NCI-H146 treated with DMSO at 0.1 percent for 48 hours (cell line): ENCODE data around the gene PVALB.

Source experiments
- DNase-seq: peaks from one replicate; lab custom pipeline; 2025; ENCODE audit not compliant: unreplicated experiment; lab: John Stamatoyannopoulos, UW

The PVALB gene

DNA sequence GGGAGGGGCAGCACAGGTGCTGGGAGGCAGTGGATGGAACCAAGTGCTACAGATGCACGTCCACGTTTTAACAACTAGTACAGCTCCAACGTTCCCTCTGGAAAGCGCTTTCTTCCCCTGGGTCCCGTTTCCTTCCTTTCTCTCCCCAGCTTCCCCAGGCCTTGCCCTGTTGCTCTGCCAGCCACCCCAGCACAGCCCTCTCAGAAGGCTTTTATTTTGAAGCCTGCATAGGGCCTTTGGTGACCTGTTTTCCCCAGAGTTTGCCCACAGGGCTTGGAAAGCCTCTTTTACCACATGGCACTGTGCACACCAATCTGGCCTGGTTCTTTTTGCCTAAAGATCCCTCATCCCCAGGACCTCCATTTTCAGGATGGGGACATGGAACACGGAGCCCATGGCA lies 30.1 kb upstream of the PVALB start:
- DNase-seq, result no peak

DNA sequence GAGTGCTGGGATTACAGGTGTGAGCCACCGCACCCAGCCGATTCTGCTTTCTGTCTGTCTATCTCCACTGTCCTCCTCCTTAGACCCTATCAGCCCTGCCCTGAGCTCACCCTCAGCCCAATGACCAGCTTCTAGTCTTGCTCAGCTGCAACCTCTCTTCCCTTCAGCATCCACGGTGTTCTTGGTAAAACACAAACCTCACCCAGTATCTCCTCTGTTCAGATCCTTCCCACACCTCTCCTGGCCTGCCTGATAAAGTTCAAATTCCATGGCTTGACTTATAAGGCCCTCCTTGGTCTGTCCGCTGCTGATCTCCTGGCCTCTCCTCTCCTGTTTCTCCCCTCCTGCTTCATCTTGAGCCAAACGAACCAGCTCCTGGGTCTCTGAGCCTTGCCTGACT lies 29.4 kb upstream of the PVALB start:
- no peak for DNase-seq

DNA sequence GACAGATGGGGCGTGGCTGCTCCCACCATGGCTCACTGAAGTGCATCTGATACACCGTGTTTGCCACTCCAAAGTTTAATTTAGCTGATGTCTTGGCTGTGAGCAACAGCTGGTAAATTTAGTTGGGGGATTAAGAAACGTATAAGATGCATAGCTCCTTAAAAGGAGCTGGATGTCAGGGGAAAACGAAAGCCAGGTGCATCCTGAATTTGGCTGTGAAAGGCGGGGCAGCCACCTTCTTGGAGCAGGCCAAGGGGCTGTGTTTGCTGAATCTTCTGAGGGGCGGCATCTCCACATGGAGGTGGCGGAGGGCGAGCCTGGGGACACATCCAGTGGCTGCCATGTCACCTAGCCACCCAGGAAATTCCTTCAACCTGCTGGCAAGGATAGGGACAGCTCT lies 23.3 kb upstream of the PVALB start:
- DNase-seq, result no peak

DNA sequence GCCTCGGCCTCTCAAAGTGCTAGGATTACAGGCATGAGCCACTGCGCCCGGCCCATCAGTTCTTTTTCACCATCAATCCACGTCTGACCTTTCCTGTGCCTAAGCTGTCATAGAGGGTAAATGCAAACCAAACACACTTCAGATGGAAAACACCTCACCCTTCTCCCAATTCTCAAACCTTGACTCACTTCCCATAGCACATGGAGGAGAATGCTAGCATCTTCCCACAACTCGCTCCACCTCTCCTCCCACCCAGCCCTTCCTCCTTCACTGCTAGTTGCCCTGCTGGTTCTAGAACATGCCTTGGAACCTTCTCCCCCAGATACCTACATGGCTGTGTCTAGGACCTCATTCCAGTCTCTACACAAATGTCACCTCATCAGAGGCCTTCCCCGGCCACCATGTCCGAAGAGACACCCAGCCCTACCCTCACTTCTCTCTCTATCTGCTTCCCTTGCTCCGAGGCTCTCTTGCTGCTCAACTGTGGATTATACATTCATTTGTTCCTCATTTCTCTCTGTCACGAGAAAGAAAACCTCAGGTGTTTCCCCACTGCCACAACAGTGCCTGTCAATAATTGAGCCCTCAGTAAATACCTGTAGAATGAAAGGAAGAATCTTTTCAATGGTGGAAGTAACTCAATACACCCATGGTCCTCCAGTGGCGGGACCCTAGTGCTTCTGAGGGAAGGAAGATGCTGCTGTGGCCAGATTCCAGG lies 22.7 kb upstream of the PVALB start:
- no peak for DNase-seq

DNA sequence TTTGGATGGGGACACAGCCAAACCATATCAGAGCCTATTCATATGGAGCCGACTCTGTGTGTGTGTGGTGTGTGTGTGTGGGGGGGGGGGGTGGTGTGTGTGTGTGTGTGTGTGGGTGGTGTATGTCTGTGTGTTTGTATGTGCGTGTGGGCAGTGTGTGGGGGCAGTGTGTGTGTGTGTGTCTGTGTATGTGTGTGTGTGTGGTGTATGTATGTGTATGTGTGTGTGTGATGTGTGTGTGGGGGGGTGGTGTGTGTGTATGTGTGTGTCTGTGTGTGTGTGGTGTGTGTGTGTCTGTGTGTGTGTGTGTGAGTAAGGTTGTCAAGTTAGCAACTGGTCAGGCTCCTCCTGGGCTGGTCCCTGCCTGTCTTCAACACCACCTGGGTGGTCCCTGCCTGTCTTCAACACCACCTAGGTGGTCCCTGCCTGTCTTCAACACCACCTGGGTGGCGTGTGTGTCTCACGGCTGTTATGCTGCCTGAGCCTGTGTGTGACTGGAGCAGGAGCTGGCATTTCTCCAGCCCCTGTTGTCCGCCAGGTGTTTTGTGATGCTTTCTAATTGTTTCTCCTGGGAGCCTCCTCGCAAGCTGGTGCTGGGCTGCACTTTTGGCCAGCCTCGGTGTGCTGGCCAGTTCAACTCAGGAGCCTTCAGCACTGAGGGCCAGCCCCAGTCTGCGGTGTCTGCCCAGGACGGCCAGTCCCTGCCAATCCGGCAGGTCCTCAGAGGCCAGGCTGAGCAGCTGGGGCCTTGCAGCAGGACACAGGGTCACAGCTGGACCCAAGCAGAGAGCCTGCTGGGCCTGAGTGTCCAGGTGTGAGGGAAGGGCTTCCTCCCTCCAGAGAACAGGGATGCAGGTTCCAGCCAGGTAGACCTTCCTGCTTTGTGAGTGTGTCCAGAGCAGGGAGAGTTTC lies 21.5 kb upstream of the PVALB start:
- DNase-seq, result no peak

DNA sequence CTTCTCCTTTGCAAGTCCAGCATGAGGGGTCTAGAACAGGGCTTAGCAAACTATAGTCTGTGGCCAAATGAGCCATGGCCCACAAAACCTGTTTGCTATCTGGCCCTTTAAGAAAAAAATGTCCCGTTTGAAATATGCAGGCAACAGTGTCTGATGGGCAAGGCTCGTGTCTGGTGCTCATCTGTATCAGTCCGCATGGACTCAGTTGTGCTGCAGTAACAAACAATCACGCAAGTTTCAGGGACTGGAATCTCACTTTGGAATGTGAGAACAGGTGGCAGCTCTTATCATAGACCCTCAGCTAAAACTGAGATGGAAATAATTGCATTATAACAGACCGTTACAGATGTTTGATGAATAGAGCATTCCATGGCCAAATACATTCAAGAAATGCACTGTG lies 19.1 kb upstream of the PVALB start:
- no peak for DNase-seq

DNA sequence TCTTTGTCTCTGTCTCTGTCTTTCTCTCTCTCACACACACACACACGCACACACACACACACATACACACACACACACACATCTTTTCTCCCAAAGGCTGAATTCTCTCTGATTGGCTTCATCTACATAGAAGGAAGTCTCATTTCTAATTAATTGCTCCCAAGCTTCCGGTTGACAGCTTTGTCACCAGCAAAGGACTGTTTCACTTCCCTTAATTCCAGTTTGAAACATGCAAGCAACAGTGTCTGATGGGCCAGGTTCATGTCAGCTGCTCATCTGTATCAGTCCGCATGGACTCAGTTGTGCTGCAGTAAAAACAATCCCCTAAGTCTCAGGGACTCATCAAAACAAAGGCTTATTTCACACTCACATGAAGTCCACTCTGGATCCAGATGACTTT lies 16.2 kb upstream of the PVALB start:
- no peak for DNase-seq

DNA sequence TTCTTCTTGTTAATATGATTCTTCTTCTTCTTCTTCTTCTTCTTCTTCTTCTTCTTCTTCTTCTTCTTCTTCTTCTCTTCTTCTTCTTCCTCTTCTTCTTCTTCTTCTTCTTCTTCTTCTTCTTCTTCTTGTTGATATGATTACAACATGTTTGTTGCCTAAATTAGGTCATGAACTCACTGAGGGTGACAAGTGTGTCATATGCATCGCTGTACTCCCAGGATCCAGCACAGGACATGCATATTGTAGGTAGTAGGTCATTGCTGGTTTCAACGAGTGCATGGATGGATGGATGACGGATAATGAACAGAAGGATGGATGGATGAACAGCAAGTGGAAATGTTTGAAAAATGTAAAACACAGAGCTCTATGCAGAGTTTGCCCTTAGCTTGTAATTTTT lies 14.9 kb upstream of the PVALB start:
- DNase-seq, result no peak

DNA sequence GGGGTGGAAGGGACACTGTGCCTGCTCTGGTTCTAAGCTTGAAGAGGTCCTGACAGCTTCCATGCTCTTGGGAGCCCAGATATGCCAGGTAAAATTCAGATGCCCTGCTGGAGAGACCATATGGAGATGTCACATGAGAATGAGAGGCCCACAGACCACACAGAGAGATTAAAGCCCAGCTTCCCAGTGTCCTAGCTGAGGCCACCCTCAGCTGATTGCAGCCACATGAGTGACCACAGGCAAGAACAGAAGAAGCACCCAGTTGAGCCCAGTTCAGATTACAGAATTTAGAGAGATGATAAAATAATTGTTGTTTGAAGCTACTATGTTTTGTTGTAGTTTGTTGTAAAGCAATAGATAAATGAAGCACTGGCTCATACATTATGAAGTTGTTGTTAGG lies 14.4 kb upstream of the PVALB start:
- no peak for DNase-seq

DNA sequence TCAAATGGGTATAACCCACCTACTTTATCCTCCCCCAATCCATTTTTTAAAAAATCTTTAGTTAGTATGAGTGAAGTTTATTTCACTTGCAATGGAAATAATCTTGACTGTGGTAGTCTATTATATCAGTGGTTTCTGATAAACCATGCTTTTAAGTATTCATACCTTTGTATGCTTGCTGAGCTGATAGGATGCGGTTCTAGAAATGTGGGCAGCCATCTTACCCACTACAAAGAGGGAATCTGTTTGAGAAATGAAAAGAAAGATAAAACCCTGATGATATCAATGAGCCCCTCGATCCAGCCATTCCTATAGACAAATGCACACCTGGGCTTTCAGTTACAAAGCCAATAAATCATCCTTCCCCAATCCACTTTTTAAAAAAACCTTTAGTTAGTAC lies 13.8 kb upstream of the PVALB start:
- no peak for DNase-seq

DNA sequence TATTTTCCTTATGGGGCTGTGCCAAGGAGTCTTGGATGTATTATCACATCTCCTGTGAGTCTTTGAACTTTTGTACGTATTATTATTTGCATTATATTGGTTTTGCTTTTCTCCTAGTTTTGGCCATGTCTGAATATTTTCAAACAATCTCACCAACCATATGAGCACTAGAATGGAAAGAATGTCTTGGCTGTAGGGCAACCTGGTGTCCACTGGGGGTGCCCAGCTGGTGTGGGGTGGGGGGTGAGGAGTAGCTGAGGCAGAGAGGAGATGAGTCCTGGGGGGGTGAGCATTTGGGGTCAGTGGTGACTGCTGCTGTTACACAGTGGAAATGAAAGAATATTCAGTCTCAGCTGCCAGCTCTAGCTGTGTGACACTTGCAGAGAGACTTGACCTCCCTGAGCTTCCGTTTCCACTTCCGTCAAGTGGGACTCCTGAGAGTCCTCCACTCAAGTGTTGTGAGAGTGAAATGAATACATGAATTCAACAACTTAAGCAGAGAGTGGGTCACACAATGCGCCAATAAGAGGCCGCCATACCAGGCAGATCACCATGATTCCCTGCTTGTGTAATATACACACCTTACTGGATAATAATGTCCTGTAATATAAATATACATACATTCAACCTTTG lies 12.7 kb upstream of the PVALB start:
- no peak for DNase-seq

DNA sequence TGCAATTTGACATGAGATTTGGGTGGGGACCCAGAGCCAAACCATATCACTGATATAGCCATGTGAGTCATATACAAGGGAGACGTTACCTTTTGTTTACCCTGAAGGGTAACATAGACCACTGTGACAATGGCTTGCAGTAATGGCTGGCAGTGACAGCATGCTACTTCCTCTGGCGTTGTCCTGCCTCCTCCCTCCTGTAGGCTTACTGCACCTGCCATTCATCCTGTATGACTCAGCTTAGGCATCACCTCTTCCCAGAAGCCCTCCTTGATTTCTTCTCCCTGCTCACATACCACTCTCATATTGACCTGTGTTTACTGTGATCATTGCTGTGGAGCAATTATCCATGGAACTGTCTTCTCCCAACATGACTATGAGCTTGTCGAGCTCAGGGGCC lies 12.0 kb upstream of the PVALB start:
- no peak for DNase-seq

DNA sequence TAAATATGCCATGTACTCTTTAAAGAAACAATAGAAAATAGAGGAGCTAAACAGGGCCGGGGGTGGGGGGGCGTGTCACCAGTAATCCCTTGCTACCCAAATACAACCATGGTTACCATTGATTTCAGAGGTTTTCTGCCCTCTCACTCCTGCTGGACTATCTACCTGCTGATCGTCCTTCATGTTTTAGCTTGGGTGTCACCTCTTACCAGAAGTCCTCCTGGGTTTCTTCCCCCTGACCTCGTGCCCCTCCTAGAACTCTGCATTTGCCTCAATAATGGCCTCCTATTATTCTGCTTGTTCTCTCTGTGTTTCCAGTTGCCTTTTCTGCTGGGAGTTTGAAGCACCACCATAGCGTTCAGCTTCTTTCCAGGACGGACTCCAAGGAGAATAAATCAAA lies 9.4 kb upstream of the PVALB start:
- no peak for DNase-seq

DNA sequence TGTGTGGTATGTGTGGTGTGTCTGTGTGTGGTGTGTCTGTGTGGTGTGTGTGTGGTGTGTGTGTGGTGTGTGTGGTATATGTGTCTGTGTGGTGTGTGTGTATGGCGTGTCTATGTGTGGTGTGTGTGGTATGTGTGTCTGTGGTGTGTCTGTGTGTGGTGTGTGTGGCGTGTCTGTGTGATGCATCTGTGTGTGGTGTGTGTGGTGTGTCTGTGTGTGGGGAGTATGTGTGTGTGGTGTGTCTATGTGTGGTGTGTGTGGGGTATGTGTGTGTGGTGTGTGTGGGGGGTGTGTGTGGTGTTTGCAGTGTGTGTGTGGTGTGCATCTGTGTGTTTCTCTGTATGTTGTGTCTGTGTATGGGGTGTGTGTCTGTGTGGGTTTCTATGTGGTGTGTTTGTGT lies 7.8 kb upstream of the PVALB start:
- DNase-seq, result no peak

DNA sequence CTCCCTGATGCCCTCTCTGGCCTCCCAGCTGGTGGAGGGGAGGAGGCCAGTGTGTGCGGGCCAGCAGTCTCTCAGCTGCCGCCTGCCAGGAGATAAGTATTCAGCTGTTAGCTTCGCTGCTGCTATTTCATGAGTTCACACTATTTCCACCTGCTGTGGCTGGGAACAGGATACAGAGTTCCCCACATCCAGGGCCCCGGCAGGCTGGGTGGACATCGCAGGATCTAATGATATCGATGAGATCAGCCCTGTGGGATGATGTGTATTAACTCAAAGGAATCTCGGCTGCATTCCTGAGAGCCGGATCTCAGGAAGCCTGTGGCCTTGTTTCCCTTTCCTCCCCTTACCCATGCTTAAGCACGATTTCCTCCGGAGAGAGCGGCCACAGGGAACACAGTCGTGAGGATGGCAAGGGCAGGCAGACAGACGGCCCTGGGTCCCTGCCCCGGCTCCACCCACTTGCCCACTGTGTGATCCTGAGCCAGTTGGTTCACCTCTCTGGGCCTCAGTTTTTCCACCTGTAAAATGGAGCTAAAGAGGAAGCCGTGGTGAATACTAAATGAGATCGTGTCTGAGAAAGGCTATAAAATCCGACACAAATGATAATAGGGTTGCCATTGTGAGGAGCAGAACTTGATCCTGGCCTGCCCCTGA lies 6.5 kb upstream of the PVALB start:
- no peak for DNase-seq

DNA sequence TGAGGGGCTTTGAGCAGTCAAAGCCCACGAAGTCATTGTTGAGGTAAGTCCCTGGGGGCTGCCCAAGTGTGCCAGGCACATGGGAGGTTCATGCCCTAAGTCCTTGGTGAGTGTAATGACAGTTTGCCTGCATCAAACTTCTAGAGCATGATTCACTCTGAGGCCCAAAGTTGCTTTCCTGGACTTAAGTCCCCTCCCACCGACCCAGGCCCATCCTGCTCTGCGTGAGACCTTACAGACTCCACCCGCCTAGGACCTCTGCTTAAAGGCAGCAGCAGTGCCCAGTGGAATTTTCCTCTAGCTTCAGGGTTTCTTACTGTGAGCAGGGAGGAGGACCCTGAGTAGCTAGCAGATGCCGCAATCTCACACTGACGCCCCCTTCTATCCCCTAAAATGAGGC lies 5.7 kb upstream of the PVALB start:
- DNase-seq, result no peak

DNA sequence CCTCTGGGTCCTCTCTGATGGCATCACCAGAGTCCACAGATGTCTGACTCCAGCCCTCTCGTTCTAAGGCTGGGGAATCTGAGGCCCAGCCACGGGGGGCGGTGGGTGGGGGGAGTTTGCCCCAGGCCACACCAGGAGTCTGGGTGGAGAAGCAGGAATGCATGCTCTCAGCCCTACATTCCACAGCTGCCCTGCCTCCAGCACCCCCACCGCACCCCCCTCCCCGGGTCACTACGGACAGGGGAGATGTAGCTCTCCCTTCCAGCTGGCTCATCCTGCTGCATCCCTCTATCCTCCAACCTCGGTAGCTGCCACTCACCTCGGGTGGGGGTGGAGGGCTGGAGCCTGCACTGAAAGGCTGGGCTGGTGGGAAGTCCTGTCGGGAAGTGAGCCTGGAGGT lies 2.3 kb upstream of the PVALB start:
- no peak for DNase-seq

DNA sequence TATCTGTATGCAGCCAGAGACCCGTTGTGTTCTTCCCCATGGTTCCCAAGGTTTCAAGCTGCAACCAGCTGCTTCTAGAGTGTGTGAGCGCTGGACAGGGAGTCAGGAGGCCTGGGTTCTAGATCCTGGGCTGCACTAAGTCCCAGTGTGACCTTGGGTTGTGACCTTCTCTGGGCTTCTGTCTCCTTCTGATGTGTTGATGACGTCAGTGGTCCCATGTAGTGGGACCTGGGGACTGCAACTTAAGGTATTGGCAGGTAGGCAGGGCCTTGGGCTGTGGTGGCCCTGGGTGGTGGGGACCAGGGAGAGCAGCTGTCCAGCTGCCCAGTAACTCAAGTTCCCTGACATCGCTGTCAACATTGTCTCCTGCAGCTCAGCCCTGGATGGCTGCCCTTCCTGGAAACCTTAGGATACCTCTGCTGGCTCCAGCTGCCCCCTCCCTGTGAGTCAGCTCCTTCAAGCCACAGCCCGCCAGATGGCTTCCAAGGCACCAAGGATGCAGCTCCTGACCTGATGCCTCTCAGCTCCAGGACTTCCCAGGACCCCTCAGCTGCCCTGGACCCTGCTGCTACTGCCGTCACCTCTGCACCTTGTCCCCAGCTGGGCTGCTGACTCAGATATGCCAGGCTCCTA lies 1.3 kb upstream of the PVALB start:
- no peak for DNase-seq

DNA sequence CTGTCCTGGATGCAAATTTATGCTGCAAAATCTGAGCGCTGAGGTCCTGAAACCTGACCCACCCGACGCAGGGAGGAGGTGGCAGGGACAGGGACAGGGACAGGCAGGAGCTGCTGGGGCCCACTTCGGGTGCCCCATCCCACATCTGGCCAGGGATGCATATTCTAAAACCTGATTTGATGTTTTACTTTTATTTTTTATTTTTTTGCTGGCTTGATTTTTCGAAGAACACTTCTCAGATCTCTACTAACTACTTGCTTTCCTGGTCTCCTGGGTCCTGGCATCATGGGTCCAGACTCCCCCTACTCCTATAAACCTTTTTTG lies 652 bp upstream of the PVALB start:
- DNase-seq, result no peak

DNA sequence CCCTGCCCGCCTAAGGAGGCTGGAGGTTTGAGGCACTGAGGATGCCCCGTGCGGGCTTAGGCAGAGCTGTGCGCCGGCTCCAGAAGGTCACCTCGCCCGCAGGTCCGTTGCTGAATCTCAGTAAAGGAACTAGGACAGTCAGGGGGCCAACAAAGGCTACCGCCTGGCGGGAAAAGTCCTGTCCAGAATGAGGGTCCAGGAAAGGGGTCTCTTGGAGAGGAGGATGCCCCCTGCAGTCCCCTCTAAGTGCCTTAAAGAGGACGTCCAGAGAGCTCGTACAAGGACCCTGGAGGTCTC lies 548 bp downstream of the PVALB start:
- DNase-seq, result no peak

DNA sequence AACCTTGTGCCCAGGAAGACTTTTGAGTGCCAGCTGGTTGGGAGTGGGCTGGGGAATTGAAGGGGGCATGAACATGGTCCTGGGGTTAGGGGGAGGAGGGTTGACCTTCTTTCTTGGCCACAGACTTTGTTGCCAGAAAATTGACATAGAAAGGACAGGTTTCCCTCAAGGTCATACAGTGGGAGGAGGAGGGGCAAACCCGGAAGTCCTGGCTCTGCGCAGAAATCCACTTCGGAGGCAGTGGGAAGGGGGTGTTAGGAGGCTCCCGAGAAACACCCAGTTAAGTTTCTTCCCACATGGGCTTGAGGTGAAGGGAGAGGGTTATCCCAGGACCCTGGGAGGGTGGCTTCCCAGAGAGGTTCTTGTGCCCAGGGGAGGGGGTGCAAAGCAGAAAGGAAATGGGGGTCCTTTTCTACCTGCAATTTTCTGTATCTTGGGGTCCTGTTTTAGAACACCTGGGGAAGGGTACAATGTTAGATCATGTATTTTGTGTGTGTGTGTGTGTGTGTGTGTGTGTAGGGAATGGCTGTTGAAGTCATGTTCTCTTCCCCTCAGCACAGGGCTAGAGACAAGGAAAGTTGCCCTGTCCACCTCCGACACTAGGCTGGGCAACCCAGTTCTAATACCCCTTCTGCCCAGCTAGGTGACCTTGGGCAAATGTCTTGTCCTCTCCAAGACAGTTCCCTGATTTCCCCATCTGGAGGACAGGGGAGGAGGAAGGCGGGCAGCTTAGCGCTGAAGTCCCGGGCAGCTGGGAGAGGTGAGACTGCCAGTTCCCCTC lies 1.1 kb downstream of the PVALB start:
- DNase-seq, result no peak
